ENCODE data around the gene PGK2.

Gene PGK2

DNA sequence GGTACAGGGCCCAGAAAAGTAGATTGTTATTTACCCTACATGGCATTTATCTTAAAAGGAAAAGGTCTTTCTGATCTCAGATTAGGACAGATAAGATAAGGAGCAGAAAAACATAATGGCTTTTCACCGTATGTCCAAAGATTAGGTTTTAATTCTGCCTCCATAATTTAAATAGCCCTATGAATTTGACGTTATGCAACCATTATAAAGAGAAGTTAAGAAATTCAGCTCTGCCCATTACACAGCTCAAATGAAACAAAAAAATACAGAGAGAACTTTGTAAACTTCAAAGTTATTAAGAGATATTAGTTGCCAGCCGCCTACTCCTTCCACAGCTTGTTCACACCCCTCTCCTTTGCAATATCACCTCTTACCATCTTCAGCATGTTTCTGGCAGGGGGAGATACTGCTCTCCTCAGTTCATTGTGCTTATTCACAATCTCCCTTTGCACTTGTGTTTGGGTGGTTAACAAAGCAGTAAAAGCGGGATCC, 51.0 kb downstream of the PGK2 start:
- DNase-seq (ENCODE audit: low read depth, low spot score): no peak

Measured in astrocyte of the hippocampus (primary cell).